Prostate gland (tissue), 2 donors: ENCODE results near the gene KLHL3. TPM values are rescaled to one million over a fixed set of nuclear protein-coding genes. Genes with fewer than 3 reads are reported as not detected.

Source experiments
- DNase-seq: peaks from one replicate; pipeline ENCODE4 v3.0.0-alpha.2; 2019; ENCODE audit warnings: low spot score
- H3K27ac ChIP-seq, 2 donors: fragments of 200-600 bp; sonication (generic); 2 replicates each; pipeline ENCODE4 v1.5.1; 2017 to 2019
- H3K27me3 ChIP-seq: fragments of 200-600 bp; sonication (generic); replicated peaks from 2 replicates; pipeline ENCODE4 v1.5.1; 2019; ENCODE audit not compliant: insufficient read depth
- H3K36me3 ChIP-seq, 2 donors: fragments of 200-600 bp; sonication (generic); 1 replicate in 1 of 2; 2 replicates in 1 of 2; pipeline versions ENCODE4 v1.5.1 to v1.8.1; 2017 to 2019
- H3K4me1 ChIP-seq: fragments of 200-600 bp; sonication (generic); replicated peaks from 2 replicates; pipeline ENCODE4 v1.5.1; 2019
- H3K4me3 ChIP-seq, 2 donors: fragments of 200-600 bp; sonication (generic); 2 replicates each; pipeline ENCODE4 v1.5.1; 2017 to 2019
- H3K9me3 ChIP-seq: fragments of 200-600 bp; sonication (generic); 2 replicates; pipeline ENCODE4 v1.5.1; 2017
- POLR2A ChIP-seq: fragments of 450-650 bp; IDR thresholded peaks from one replicate; pipeline ENCODE4 v1.6.1; 2016; ENCODE audit warnings: antibody characterized with exemption, mild to moderate bottlenecking
- POLR2AphosphoS5 ChIP-seq: sonication (generic); formaldehyde crosslinking; IDR thresholded peaks from one replicate; pipeline ENCODE4 v1.6.1; 2017; ENCODE audit warnings: antibody characterized with exemption
- WGBS: methylation state at CpG from one replicate; pipeline ENCODE4 v1.1.5; 2018; 5-methylcytosine and 5-hydroxymethylcytosine counted together
- intact Hi-C: fragments of 100-400 bp; cut with DNase I; formaldehyde crosslinking; loops from one replicate; pipeline ENCODE4 v1.14.2; 2022
- total RNA-seq, 2 donors: library from RNA; depleted of rRNA; stranded (reverse); fragments of >200 nt; gene quantifications; one replicate each; pipeline ENCODE4 v1.1.0, GENCODE V29; 2016
- TF ChIP-seq, protein P1 (sequence below), 4 experiments: fragments of 200-600 bp in 2 of 4; fragments of 450-650 bp in 2 of 4; sonication (generic) in 2 of 4; IDR thresholded peaks; 1 replicate in 3 of 4; 2 replicates in 1 of 4; pipeline ENCODE4 v1.5.1; 2016 to 2019; ENCODE audit warnings: antibody characterized with exemption in 4 of 4, mild to moderate bottlenecking in 2 of 4, moderate library complexity in 2 of 4

Gene KLHL3
- total RNA-seq, 2 donors from 2014 or later, result 1.8 to 14.0 TPM

DNA sequence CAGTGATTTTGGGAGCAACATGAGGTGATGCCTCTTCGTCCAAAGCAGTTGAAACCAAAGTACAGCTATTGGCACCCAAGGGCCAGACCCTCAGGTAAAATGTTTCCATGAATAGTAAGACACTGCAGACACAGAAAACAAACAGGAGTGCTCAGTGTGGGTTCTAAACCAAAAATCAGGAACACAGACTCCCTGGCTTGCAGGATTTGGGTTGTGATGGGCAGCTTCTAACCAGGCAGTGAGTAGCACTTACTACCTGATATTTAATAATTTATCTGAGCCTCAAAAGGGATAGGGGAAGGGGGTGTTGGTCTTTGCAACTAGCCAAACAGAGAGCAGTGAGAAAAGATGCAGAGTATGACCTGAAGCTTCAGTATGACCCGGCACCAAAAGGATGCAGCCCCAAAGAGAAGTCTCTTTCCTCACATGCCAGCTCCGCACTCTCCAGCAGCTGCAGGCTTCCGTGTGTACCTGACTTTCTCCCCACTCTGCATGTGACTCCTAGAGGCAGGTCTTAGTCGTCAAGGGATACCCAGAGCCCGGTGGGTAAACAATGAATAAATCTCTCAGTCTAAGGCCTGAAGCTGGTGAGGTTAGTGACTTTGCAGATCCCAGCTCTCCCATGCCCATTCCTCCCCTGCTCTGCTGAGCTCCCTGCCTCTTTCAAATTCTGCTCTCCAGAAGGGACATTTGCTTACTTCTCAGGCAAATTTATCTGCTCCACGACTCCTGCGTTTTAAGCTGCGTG, 131.4 kb downstream of the KLHL3 start:
- no peaks in the 10 kb centered on the region for H3K27me3 ChIP-seq
- TF ChIP-seq, protein P1, sequence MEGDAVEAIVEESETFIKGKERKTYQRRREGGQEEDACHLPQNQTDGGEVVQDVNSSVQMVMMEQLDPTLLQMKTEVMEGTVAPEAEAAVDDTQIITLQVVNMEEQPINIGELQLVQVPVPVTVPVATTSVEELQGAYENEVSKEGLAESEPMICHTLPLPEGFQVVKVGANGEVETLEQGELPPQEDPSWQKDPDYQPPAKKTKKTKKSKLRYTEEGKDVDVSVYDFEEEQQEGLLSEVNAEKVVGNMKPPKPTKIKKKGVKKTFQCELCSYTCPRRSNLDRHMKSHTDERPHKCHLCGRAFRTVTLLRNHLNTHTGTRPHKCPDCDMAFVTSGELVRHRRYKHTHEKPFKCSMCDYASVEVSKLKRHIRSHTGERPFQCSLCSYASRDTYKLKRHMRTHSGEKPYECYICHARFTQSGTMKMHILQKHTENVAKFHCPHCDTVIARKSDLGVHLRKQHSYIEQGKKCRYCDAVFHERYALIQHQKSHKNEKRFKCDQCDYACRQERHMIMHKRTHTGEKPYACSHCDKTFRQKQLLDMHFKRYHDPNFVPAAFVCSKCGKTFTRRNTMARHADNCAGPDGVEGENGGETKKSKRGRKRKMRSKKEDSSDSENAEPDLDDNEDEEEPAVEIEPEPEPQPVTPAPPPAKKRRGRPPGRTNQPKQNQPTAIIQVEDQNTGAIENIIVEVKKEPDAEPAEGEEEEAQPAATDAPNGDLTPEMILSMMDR (IDR thresholded peaks at IDR 0.05), result no peak
- TF ChIP-seq POLR2AphosphoS5 (peak; percentile 58), POLR2A (no peak)
- intact Hi-C loops, result no loop called here
- H3K4me1 ChIP-seq, result peaks cover 3% of the 10 kb centered on the region
- no peaks in the 10 kb centered on the region for H3K9me3 ChIP-seq
- peak; percentile 49 for DNase-seq
- no peak overlapping the region for H3K4me3 ChIP-seq
- no peaks in the 10 kb centered on the region for H3K36me3 ChIP-seq
- WGBS, result 28% methylated on average over 9 of the region's 9 CpGs
- H3K27ac ChIP-seq, result no peak overlapping the region

DNA sequence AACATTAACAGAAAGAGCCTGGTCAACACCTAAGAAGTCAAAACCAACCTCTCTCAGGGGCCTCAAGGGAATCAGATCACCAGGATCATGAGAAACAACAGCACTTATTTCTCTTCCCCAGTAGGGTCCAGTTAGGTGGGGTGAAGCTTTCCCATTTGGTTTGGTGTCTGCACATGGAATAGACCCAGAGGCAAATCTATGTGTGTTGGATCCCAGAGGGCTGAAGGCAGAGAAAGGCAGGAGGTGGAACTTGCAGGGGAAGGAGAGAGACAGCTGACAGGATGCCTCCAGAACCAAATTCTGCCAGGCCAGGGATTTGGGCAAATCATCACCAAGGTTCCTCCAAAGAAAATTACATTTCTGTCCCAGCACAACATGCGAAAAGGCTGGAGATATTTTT, 132.0 kb downstream of the KLHL3 start:
- Histone ChIP-seq H3K27ac (no peak overlapping the region), H3K4me3 (no peak overlapping the region), H3K36me3 (no peaks in the 10 kb centered on the region), H3K27me3 (no peaks in the 10 kb centered on the region), H3K4me1 (peaks cover 3% of the 10 kb centered on the region), H3K9me3 (no peaks in the 10 kb centered on the region)
- 100% methylated on average over 1 of the region's 1 CpG for WGBS
- TF ChIP-seq, protein P1 (IDR thresholded peaks at IDR 0.05), result no peak
- TF ChIP-seq POLR2AphosphoS5, result no peak
- DNase-seq, result no peak
- intact Hi-C loops, result no loop called here

DNA sequence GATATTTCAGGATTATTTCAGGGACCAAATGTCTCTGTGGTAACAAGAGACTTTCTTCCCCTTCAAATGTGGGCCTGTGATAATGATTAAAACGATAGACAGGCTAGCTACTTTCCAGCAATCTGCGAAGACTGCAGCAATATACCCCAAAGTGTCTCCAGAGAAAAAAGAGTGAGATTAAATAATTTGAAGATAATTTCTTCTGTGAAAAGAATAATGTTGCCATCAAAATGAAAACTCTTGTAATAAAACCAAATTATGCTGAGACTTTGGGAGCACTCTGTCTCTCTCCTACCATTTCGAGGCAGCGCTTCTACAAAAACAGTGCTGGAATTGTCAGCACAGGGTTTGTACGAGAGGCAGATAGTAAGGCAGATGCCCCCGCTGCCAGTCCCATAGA, 132.5 kb downstream of the KLHL3 start:
- WGBS, result 92% methylated on average over 6 of the region's 6 CpGs
- no peak for DNase-seq
- no peaks in the 10 kb centered on the region for H3K9me3 ChIP-seq
- H3K4me1 ChIP-seq, result peaks cover 3% of the 10 kb centered on the region
- H3K27ac ChIP-seq, result no peak overlapping the region
- H3K36me3 ChIP-seq, result no peaks in the 10 kb centered on the region
- no peak for TF ChIP-seq POLR2AphosphoS5
- TF ChIP-seq, protein P1 (IDR thresholded peaks at IDR 0.05), result no peak
- TF ChIP-seq POLR2A, result no peak
- no peaks in the 10 kb centered on the region for H3K27me3 ChIP-seq
- intact Hi-C loops, result no loop called here
- no peak overlapping the region for H3K4me3 ChIP-seq

DNA sequence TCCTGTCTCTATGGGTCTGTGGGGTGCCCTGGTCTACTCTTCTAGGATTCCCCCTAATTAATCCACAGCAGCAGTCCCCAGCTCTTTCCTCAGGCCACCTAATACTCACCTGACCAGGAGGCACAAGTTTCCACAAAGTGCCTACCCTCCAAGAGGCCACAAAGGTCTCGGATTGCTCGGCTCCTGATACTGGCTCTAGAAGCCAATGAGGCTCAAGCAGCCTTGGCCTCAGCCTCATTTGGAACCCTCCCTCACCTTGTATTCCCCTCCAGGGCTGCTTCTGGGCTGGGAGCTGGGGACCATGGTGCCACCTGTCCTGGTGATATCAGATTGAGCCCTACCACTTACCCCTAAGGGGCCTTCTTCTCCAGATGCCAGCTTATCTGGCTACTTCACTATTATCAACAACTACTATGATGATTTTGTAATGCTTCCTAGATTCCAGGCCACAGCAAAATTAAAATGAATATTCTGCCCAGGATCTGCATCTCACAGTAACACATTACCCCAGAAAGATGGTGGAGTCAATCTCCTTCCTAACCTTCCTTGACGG, 133.1 kb downstream of the KLHL3 start:
- 86% methylated on average over 3 of the region's 3 CpGs for WGBS

More for the DNA sequence above, 133.1 kb downstream of the KLHL3 start:
- no peak overlapping the region for H3K4me3 ChIP-seq
- no peaks in the 10 kb centered on the region for H3K36me3 ChIP-seq
- no peak for DNase-seq
- H3K27me3 ChIP-seq, result no peaks in the 10 kb centered on the region
- intact Hi-C loops, result no loop called here
- H3K9me3 ChIP-seq, result no peaks in the 10 kb centered on the region
- no peak overlapping the region for H3K27ac ChIP-seq
- TF ChIP-seq POLR2AphosphoS5 (no peak), POLR2A (no peak)
- TF ChIP-seq, protein P1 (IDR thresholded peaks at IDR 0.05), result no peak
- H3K4me1 ChIP-seq, result peaks cover 3% of the 10 kb centered on the region
